CD4-positive, alpha-beta T cell treated with Interleukin-6 at 100 ng/mL for 8 hours (primary cell): ENCODE data around the gene SERPINB8.
"Not testable (repeated sequence)": the region's sequence is repeated elsewhere in the genome, so short reads cannot be mapped to it uniquely, and the experiment has no call there.

Experiments used
- DNase-seq: peaks from one replicate; pipeline ENCODE4 v3.0.0-alpha.2; 2020; ENCODE audit warnings: mixed read lengths, low spot score

SERPINB8 gene

GRCh38 chr18:63969942-63970808, at the start of gene SERPINB8:
Gene SERPINB8 (plus strand): TSS chr18:63970081. CDS start chr18:63978309, 8,228 bp downstream.
- DNase-seq: peak; percentile 77

GRCh38 chr18:63922049-63922448, 47.8 kb upstream of the SERPINB8 start:
- no peak for DNase-seq

GRCh38 chr18:63924551-63924950, 45.3 kb upstream of the SERPINB8 start:
- DNase-seq: no peak

GRCh38 chr18:63928331-63928730, 41.5 kb upstream of the SERPINB8 start:
- no peak for DNase-seq

- not testable (repeated sequence) for DNase-seq
Measured at GRCh38 chr18:63929369-63929768, 40.5 kb upstream of the SERPINB8 start.

GRCh38 chr18:63930773-63931354, 39.0 kb upstream of the SERPINB8 start:
- DNase-seq: no peak

- peak; percentile 44 for DNase-seq
Measured at GRCh38 chr18:63936156-63936931, 33.5 kb upstream of the SERPINB8 start.

GRCh38 chr18:63936932-63937393, 32.9 kb upstream of the SERPINB8 start:
- DNase-seq: no peak

GRCh38 chr18:63940008-63940407, 29.9 kb upstream of the SERPINB8 start:
- no peak for DNase-seq

- DNase-seq: not testable (repeated sequence)
Measured at GRCh38 chr18:63940543-63941050, 29.3 kb upstream of the SERPINB8 start.

- DNase-seq: no peak
Measured at GRCh38 chr18:63947051-63947790, 22.7 kb upstream of the SERPINB8 start.

- DNase-seq: peak; percentile 38
Measured at GRCh38 chr18:63949068-63949737, 20.7 kb upstream of the SERPINB8 start, which contains the start of gene HMSD. Gene HMSD (plus strand): TSS chr18:63949301. CDS start chr18:63953456, 4,155 bp downstream.

GRCh38 chr18:63951302-63951705, 18.6 kb upstream of the SERPINB8 start:
- no peak for DNase-seq

- DNase-seq: no peak
Measured at GRCh38 chr18:63953811-63954210, 16.1 kb upstream of the SERPINB8 start.

GRCh38 chr18:63956755-63957154, 13.1 kb upstream of the SERPINB8 start:
- no peak for DNase-seq

- DNase-seq: no peak
Measured at GRCh38 chr18:63960891-63961290, 9.0 kb upstream of the SERPINB8 start.

- DNase-seq: no peak
Measured at GRCh38 chr18:63961435-63961980, 8.4 kb upstream of the SERPINB8 start.

GRCh38 chr18:63962137-63962536, 7.7 kb upstream of the SERPINB8 start:
- DNase-seq: no peak

- DNase-seq: peak; percentile 61
Measured at GRCh38 chr18:63963615-63964256, 6.1 kb upstream of the SERPINB8 start.

- no peak for DNase-seq
Measured at GRCh38 chr18:63964908-63965307, 5.0 kb upstream of the SERPINB8 start.
